HCT116 (cell line): ENCODE measurements around the gene TNS3. TPM values are rescaled to one million over a fixed set of nuclear protein-coding genes. Genes with fewer than 3 reads are reported as not detected.

Experiments used
- ATAC-seq: fragments of 200-7000 bp; cut with Tn5 transposase; 2 replicates; pipeline ENCODE4 v1.9.1; 2020; ENCODE audit warnings: mild to moderate bottlenecking, moderate library complexity
- BruUV-seq: library from RNA; stranded (reverse); fragments of 400-500 nt; replicated peaks from 2 replicates; lab custom pipeline; 2021; lab: Mats Ljungman, UMichigan
- CTCF ChIA-PET: fragments of 300-600 bp; sonication (Branson Sonifier 250); formaldehyde crosslinking; loops from one replicate; lab custom pipeline; 2021; ENCODE audit warnings: antibody characterized with exemption; lab: Charles Lee
- POLR2A ChIA-PET: fragments of 300-600, 350-600 bp; sonication (Branson Sonifier 250); formaldehyde crosslinking; loops from one replicate; lab custom pipeline; 2021; ENCODE audit warnings: antibody characterized with exemption; lab: Charles Lee
- RAD21 ChIA-PET, 2 experiments: fragments of 300-600 bp; sonication (Branson Sonifier 250); formaldehyde crosslinking; loops; one replicate each; lab custom pipeline; 2023; ENCODE audit warnings: low total read pairs in 2 of 2; ENCODE audit not compliant: uncharacterized antibody in 2 of 2, unreplicated experiment in 2 of 2, low non-redundant PET in 1 of 2; lab: Charles Lee
- DNase-seq: peaks from one replicate; pipeline ENCODE4 v3.0.0-alpha.2; 2010; ENCODE audit warnings: low read depth, low spot score
- H2AFZ ChIP-seq: fragments of 200-600 bp; shearing (Covaris generic), sonication (generic); 2 replicates; pipeline ENCODE4 v1.6.1; 2017; ENCODE audit warnings: low read depth, mixed run types, mixed read lengths, antibody characterized with exemption, low read length; ENCODE audit not compliant: poor library complexity, severe bottlenecking
- H3K27ac ChIP-seq: 2 replicates; pipeline ENCODE4 v1.5.1; 2012; ENCODE audit warnings: low read depth, low read length
- H3K27me3 ChIP-seq: fragments of 200-600 bp; sonication (generic); 2 replicates; pipeline ENCODE4 v1.6.1; 2016; ENCODE audit warnings: mixed run types, low read length, mixed read lengths; ENCODE audit not compliant: insufficient read depth
- H3K36me3 ChIP-seq, 2 experiments: fragments of 200-500 bp in 1 of 2; fragments of 200-600 bp in 1 of 2; sonication (Bioruptor generic) in 1 of 2; sonication (generic) in 1 of 2; 2 replicates each; pipeline versions ENCODE4 v1.5.1 to v1.6.1; 2014 to 2016; ENCODE audit warnings: low read length in 2 of 2, inconsistent platforms in 1 of 2, mixed read lengths in 1 of 2, mixed run types in 1 of 2; ENCODE audit not compliant: insufficient read depth in 2 of 2, control insufficient read depth in 1 of 2
- H3K4me1 ChIP-seq, 2 experiments: fragments of 200-600 bp in 1 of 2; sonication (generic) in 1 of 2; 2 replicates each; pipeline versions ENCODE4 v1.5.1 to v1.6.1; 2012 to 2017; ENCODE audit warnings: low read length in 2 of 2, inconsistent platforms in 1 of 2, mild to moderate bottlenecking in 1 of 2, mixed read lengths in 1 of 2, mixed run types in 1 of 2, moderate library complexity in 1 of 2; ENCODE audit not compliant: insufficient read depth in 2 of 2, control insufficient read depth in 1 of 2
- H3K4me2 ChIP-seq: fragments of 200-600 bp; sonication (generic); 2 replicates; pipeline ENCODE4 v1.6.1; 2017; ENCODE audit warnings: mixed run types, low read length, mixed read lengths
- H3K4me3 ChIP-seq, 2 experiments: fragments of 200-600 bp in 1 of 2; sonication (generic) in 1 of 2; replicated peaks in 1 of 2; 2 replicates each; pipeline ENCODE4 v1.5.1; 2011 to 2016; ENCODE audit warnings: low read length in 2 of 2, control low read depth in 1 of 2, low read depth in 1 of 2, mild to moderate bottlenecking in 1 of 2, mixed read lengths in 1 of 2, mixed run types in 1 of 2
- H3K79me2 ChIP-seq: fragments of 200-600 bp; sonication (generic); 2 replicates; pipeline ENCODE4 v1.6.1; 2017; ENCODE audit warnings: mild to moderate bottlenecking, mixed run types, low read length, moderate library complexity, mixed read lengths; ENCODE audit not compliant: insufficient read depth
- H3K9ac ChIP-seq: fragments of 200-600 bp; sonication (generic); 2 replicates; pipeline ENCODE4 v1.6.1; 2016; ENCODE audit warnings: low read length, mixed read lengths
- H3K9me2 ChIP-seq: fragments of 200-600 bp; sonication (generic), shearing (Covaris generic); 2 replicates; pipeline ENCODE4 v1.6.1; 2017; ENCODE audit warnings: mixed run types, mild to moderate bottlenecking, moderate library complexity; ENCODE audit not compliant: insufficient read depth
- H3K9me3 ChIP-seq, 2 experiments: fragments of 200-500 bp in 1 of 2; fragments of 200-600 bp in 1 of 2; sonication (Bioruptor generic) in 1 of 2; sonication (generic) in 1 of 2; 2 replicates each; pipeline ENCODE4 v1.6.1; 2014 to 2017; ENCODE audit warnings: low read length in 2 of 2, mixed read lengths in 2 of 2, inconsistent platforms in 1 of 2, low read depth in 1 of 2, mild to moderate bottlenecking in 1 of 2, mixed run types in 1 of 2, moderate library complexity in 1 of 2; ENCODE audit not compliant: control insufficient read depth in 1 of 2, insufficient read depth in 1 of 2
- H4K20me1 ChIP-seq: fragments of 200-600 bp; sonication (generic), shearing (Covaris generic); 2 replicates; pipeline ENCODE4 v1.6.1; 2017; ENCODE audit warnings: mixed run types, mild to moderate bottlenecking, moderate library complexity; ENCODE audit not compliant: insufficient read depth
- CEBPB ChIP-seq: IDR thresholded peaks from 2 replicates; pipeline ENCODE4 v1.6.1; 2012; ENCODE audit warnings: low read depth
- EGR1 ChIP-seq: IDR thresholded peaks from 2 replicates; pipeline ENCODE4 v1.6.1; 2012; ENCODE audit warnings: low read depth
- EZH2 ChIP-seq: fragments of 200-600 bp; sonication (generic); IDR thresholded peaks from 2 replicates; pipeline ENCODE4 v1.6.1; 2017; ENCODE audit warnings: antibody characterized with exemption, mixed run types
- FOSL1 ChIP-seq: IDR thresholded peaks from 2 replicates; pipeline ENCODE4 v1.6.1; 2012; ENCODE audit warnings: low read depth
- JUND ChIP-seq: IDR thresholded peaks from 2 replicates; pipeline ENCODE4 v1.6.1; 2012
- SIN3A ChIP-seq: IDR thresholded peaks from 2 replicates; pipeline ENCODE4 v1.6.1; 2012; ENCODE audit warnings: low read depth
- SP1 ChIP-seq: IDR thresholded peaks from 2 replicates; pipeline ENCODE4 v1.6.1; 2012; ENCODE audit warnings: low read depth
- ZBTB33 ChIP-seq: IDR thresholded peaks from 2 replicates; pipeline ENCODE4 v1.6.1; 2011; ENCODE audit warnings: mild to moderate bottlenecking, low read length, moderate library complexity; ENCODE audit not compliant: insufficient replicate concordance; ENCODE audit errors: extremely low read depth
- ZNF274 ChIP-seq: fragments of 200-500 bp; sonication (Bioruptor generic); IDR thresholded peaks from 2 replicates; pipeline ENCODE4 v1.6.1; 2014; ENCODE audit warnings: mild to moderate bottlenecking, low read depth, low read length, inconsistent platforms
- intact Hi-C: fragments of 100-400 bp; cut with micrococcal nuclease; formaldehyde crosslinking; loops from 2 replicates; pipeline ENCODE4 v1.10.0; 2022
- total RNA-seq: library from RNA; stranded (reverse); gene quantifications from one replicate; pipeline ENCODE4 v1.2.1, GENCODE V29; 2021; ENCODE audit not compliant: unreplicated experiment
- TF ChIP-seq, protein P1 (sequence below): IDR thresholded peaks from 2 replicates; pipeline ENCODE4 v1.6.1; 2012
- TF ChIP-seq, protein P2 (sequence below): IDR thresholded peaks from 2 replicates; pipeline ENCODE4 v1.6.1; 2012; ENCODE audit warnings: low read depth
- TF ChIP-seq, protein P3 (sequence below), 3 experiments: fragments of 200-600 bp in 1 of 3; sonication (generic) in 1 of 3; IDR thresholded peaks in 2 of 3; conservative IDR thresholded peaks in 1 of 3; 2 replicates each; pipeline ENCODE4 v1.5.1; 2012 to 2017; ENCODE audit warnings: low read depth in 2 of 3, low read length in 2 of 3, antibody characterized with exemption in 1 of 3, borderline replicate concordance in 1 of 3, control low read depth in 1 of 3, mild to moderate bottlenecking in 1 of 3, mixed read lengths in 1 of 3, mixed run types in 1 of 3, moderate library complexity in 1 of 3; ENCODE audit not compliant: insufficient read depth in 1 of 3

The TNS3 gene
- total RNA-seq, 1 experiment from 2014 or later, result 9.1 TPM

DNA sequence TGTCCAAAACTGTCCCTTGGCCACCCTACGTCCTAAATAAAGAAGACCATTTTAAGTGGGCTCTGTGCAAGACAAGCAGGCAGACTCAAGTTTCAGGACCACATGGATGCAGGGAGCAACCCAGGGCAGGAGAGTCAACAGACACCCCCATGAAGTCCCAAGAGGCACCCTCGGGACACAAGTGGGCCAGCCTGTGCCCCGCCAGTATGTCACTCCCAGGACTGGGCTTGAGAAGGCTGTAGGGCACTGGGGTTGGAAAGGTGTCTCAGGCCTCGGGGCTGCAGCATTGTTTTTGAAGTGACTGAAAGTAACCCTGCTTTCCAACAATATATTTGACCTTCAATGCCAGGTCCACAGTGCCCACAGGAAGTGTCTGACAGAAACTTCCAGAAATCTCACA lies 157.4 kb downstream of the TNS3 start (continued):
- TF ChIP-seq ZBTB33, result no peak

DNA sequence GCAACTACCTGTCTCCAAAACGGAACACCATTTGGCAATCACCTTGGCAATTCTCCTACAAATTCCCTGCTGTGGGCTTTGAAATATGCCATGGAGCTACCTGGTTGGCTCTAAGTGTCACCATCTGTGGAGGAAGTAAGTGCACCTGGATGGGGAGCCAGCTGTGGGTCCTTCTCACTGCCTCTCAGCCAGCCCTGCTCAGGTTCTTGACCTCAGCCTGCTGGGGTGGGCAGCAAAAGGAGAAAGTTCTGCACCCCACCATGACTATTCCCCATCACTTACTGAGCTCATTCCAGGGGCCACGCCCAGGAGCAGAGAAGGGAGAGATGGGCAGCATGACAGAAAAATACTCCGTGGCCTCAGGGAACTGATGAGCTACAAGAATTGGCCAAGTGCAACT lies 158.7 kb downstream of the TNS3 start:
- ChIA-PET RAD21 (no interaction called here), CTCF (interaction anchor here (1.3 kb wide), 1 partner anchor 12 kb away, joined by 3 read pairs; no protein-coding TSS in a partner anchor), POLR2A (no interaction called here)
- no peaks in the 10 kb centered on the region for H3K9me2 ChIP-seq
- no peak overlapping the region for H3K4me3 ChIP-seq
- DNase-seq (no peak), ATAC-seq (no peak)
- H3K36me3 ChIP-seq, result no peaks in the 10 kb centered on the region
- H3K4me2 ChIP-seq, result no peak overlapping the region
- H3K27me3 ChIP-seq, result no peaks in the 10 kb centered on the region
- no peaks in the 10 kb centered on the region for H3K4me1 ChIP-seq
- TF ChIP-seq, protein P1, sequence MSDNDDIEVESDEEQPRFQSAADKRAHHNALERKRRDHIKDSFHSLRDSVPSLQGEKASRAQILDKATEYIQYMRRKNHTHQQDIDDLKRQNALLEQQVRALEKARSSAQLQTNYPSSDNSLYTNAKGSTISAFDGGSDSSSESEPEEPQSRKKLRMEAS, result no peak
- TF ChIP-seq ZNF274 (no peak), CEBPB (no peak), JUND (no peak), SIN3A (no peak), EZH2 (no peak), FOSL1 (no peak), EGR1 (no peak), SP1 (no peak)
- TF ChIP-seq, protein P2, sequence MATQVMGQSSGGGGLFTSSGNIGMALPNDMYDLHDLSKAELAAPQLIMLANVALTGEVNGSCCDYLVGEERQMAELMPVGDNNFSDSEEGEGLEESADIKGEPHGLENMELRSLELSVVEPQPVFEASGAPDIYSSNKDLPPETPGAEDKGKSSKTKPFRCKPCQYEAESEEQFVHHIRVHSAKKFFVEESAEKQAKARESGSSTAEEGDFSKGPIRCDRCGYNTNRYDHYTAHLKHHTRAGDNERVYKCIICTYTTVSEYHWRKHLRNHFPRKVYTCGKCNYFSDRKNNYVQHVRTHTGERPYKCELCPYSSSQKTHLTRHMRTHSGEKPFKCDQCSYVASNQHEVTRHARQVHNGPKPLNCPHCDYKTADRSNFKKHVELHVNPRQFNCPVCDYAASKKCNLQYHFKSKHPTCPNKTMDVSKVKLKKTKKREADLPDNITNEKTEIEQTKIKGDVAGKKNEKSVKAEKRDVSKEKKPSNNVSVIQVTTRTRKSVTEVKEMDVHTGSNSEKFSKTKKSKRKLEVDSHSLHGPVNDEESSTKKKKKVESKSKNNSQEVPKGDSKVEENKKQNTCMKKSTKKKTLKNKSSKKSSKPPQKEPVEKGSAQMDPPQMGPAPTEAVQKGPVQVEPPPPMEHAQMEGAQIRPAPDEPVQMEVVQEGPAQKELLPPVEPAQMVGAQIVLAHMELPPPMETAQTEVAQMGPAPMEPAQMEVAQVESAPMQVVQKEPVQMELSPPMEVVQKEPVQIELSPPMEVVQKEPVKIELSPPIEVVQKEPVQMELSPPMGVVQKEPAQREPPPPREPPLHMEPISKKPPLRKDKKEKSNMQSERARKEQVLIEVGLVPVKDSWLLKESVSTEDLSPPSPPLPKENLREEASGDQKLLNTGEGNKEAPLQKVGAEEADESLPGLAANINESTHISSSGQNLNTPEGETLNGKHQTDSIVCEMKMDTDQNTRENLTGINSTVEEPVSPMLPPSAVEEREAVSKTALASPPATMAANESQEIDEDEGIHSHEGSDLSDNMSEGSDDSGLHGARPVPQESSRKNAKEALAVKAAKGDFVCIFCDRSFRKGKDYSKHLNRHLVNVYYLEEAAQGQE, result no peak
- TF ChIP-seq, protein P3, sequence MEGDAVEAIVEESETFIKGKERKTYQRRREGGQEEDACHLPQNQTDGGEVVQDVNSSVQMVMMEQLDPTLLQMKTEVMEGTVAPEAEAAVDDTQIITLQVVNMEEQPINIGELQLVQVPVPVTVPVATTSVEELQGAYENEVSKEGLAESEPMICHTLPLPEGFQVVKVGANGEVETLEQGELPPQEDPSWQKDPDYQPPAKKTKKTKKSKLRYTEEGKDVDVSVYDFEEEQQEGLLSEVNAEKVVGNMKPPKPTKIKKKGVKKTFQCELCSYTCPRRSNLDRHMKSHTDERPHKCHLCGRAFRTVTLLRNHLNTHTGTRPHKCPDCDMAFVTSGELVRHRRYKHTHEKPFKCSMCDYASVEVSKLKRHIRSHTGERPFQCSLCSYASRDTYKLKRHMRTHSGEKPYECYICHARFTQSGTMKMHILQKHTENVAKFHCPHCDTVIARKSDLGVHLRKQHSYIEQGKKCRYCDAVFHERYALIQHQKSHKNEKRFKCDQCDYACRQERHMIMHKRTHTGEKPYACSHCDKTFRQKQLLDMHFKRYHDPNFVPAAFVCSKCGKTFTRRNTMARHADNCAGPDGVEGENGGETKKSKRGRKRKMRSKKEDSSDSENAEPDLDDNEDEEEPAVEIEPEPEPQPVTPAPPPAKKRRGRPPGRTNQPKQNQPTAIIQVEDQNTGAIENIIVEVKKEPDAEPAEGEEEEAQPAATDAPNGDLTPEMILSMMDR (IDR thresholded peaks at IDR 0.05 in 2 of 3, conservative IDR thresholded peaks at IDR 0.05 in 1 of 3; ENCODE audit: borderline replicate concordance in 1 of 3, insufficient read depth in 1 of 3, low read depth in 2 of 3, low read length in 2 of 3), result no peak
- no TSS peak for BruUV-seq
- H3K9ac ChIP-seq, result no peak overlapping the region
- H3K79me2 ChIP-seq, result no peaks in the 10 kb centered on the region
- no peak overlapping the region for H3K27ac ChIP-seq
- H3K9me3 ChIP-seq, result no peaks in the 10 kb centered on the region
- intact Hi-C loops, result no loop called here
- H2AFZ ChIP-seq, result no peak overlapping the region
- no peaks in the 10 kb centered on the region for H4K20me1 ChIP-seq
